Measurements from ENCODE around the gene STK25. TPM values are rescaled to one million over a fixed set of nuclear protein-coding genes. Genes with fewer than 3 reads are reported as not detected.

Gene STK25
- total and polyA plus RNA-seq, 2 of the 8 experiments (the other 6 are each of a cell fraction or from before 2014, with no cell fraction given): 159 to 546 TPM

DNA sequence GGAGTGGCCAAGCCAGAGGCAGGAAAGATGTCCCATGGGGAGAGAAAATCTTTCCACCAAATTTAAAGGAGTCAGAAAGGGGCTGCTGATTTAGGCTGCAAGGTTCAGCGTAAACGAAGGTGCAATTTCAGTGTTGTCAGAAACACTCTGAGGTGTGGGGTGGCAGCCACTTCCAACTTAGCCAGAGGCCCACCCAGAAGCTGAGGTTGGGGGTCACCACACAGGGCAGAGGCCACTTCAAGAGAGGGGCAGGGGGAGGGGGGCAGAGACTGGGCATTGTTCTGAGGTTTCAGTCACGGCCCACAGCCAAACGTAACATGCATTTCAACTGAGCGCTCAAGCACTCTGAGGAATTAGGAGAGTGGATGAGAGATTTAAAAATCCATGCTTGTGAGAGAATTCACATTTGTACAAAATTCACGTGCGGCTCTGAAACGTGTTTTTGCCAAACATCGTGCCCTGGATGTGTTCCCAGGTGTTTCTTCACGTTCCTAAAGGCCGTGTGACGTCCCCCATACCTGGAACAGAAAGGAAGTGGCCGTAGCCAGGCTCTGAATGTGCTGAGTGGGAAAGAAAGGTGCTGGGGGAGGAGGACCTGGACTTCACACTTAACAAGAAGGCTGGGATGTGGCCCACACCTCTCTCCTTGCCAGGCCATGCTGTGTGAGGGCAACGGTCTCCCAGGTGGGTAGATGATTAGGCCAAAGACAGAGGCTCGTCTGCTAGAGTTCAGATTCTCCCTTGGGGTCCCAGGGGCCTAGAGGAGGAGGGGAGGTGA lies 30.6 kb upstream of the STK25 start:
- Histone ChIP-seq H3K23ac (ENCODE audit: insufficient read length) (no peak overlapping the region), H3K56ac (replicated peaks; ENCODE audit: insufficient read length, low read depth, low read length) (no peak overlapping the region), H4K8ac (ENCODE audit: extremely low read depth, insufficient read depth, low read length) (peak overlapping the region; percentile 69), H3K4me3 (ENCODE audit: extremely low read depth in 1 of 4, insufficient read depth in 2 of 4, low read depth in 3 of 4, low read length in 4 of 4) (no peak overlapping the region), H3K4me2 (ENCODE audit: insufficient read depth in 1 of 2, low read depth in 2 of 2, low read length in 2 of 2) (no peak overlapping the region), H3K36me3 (ENCODE audit: control insufficient read depth in 2 of 4, insufficient read depth in 4 of 4, low read length in 3 of 4) (no peaks in the 10 kb centered on the region), H3K23me2 (ENCODE audit: low read depth, low read length) (peaks cover 11% of the 10 kb centered on the region; the same call in 1 of the 2 replicates), H2AK5ac (ENCODE audit: low read depth, low read length) (0 out of 2 replicates have a peak overlapping the region, but pooled peaks have one; percentile 53), H4K91ac (replicated peaks; ENCODE audit: insufficient read length, low read length) (no peak overlapping the region), H3K79me1 (ENCODE audit: low read depth, low read length) (no peaks in the 10 kb centered on the region), H4K5ac (ENCODE audit: insufficient read length, low read depth, low read length) (no peak overlapping the region), H3K18ac (ENCODE audit: extremely low read depth, low read length) (no peak overlapping the region), H2BK120ac (replicated peaks; ENCODE audit: low read depth, low read length) (no peak overlapping the region), H2BK12ac (ENCODE audit: low read depth, low read length) (no peak overlapping the region), H2AFZ (ENCODE audit: low read length) (no peak overlapping the region), H3K4me1 (replicated peaks in 1 of 4; ENCODE audit: control insufficient read depth in 3 of 4, insufficient read depth in 4 of 4, low read length in 3 of 4) (peaks cover 3 to 10% (median 4%) of the 10 kb centered on the region in 4 experiments), H3K79me2 (ENCODE audit: control insufficient read depth in 1 of 2, insufficient read depth in 2 of 2, low read length in 2 of 2) (no peaks in the 10 kb centered on the region), H3K27ac (ENCODE audit: low read depth, low read length) (no peak overlapping the region; the same call in 1 of the 2 replicates), H2BK15ac (ENCODE audit: low read length) (no peak overlapping the region), H3K4ac (replicated peaks; ENCODE audit: insufficient read length, low read depth, low read length) (no peak overlapping the region), H3K9ac (replicated peaks in 1 of 4; ENCODE audit: extremely low read depth in 1 of 4, low read depth in 3 of 4, low read length in 3 of 4) (no peak overlapping the region), H3K14ac (ENCODE audit: insufficient read length) (no peak overlapping the region), H2BK5ac (ENCODE audit: low read depth, low read length) (no peak overlapping the region; the same call in 1 of the 2 replicates), H4K20me1 (replicated peaks in 1 of 2; ENCODE audit: control insufficient read depth in 1 of 2, insufficient read depth in 2 of 2, low read length in 2 of 2) (no peaks in the 10 kb centered on the region), H2BK20ac (ENCODE audit: low read length) (0 out of 2 replicates have a peak overlapping the region, but pooled peaks have one; percentile 32), H3K27me3 (replicated peaks in 1 of 4; ENCODE audit: control insufficient read depth in 3 of 4, extremely low read depth in 1 of 4, insufficient read depth in 3 of 4, low read length in 3 of 4) (peaks cover 18 to 35% (median 30%) of the 10 kb centered on the region in 4 experiments), H3K9me3 (ENCODE audit: insufficient read depth in 2 of 2, low read depth in 1 of 2, low read length in 1 of 2) (no peaks in the 10 kb centered on the region)
- POLR2A ChIA-PET (ENCODE audit: partially characterized antibody): no interaction called here
- CTCF ChIA-PET (ENCODE audit: partially characterized antibody): interaction anchor here (1.2 kb wide), 1 partner anchor 195 kb away, joined by 3 read pairs; the partner anchor contains the start of gene D2HGDH
- no peak for TF ChIP-seq HDAC6 (IDR thresholded peaks at IDR 0.05; ENCODE audit: low read depth, low read length)
- no peak for TF ChIP-seq EP300 (IDR thresholded peaks at IDR 0.05; ENCODE audit: borderline replicate concordance in 1 of 2, low read depth in 2 of 2, low read length in 2 of 2)
- TF ChIP-seq CHD1 (IDR thresholded peaks at IDR 0.05; ENCODE audit: low read depth, low read length): no peak
- WGBS, 2 experiments (ENCODE audit: extremely low coverage in 1 of 2, insufficient coverage in 1 of 2, insufficient read length in 1 of 2, insufficient replicate concordance in 2 of 2, low coverage in 1 of 2, low lambda C conversion rate in 2 of 2, missing lambda C conversion rate in 1 of 2): 88% methylated on average over 15 of the region's 15 CpGs; no CpG with 5 or more reads in 1 of the 2 experiments
- FAIRE-seq: no peak
- no peak for DNase-seq (ENCODE audit: low read depth in 1 of 2, low spot score in 2 of 2)
